Tibial artery (tissue), 4 donors: ENCODE results near the gene GALNT13.
A peak's percentile ranks its signal among the peaks of the same experiment; 100 is the strongest.

Experiments
- DNase-seq, 2 donors: peaks; one replicate each; pipeline ENCODE4 v3.0.0-alpha.2; 2019
- H3K27ac ChIP-seq, 2 donors: fragments of 200-600 bp; sonication (generic) in 1 of 2; 1 replicate in 1 of 2; 2 replicates in 1 of 2; pipeline ENCODE4 v1.5.1; 2018 to 2019; ENCODE audit warnings: mild to moderate bottlenecking in 1 of 2
- H3K27me3 ChIP-seq, 2 donors: fragments of 200-600 bp; sonication (generic) in 1 of 2; one replicate each; pipeline versions ENCODE4 v1.5.1 to v1.6.0; 2016 to 2019
- H3K36me3 ChIP-seq, 3 donors: fragments of 200-600 bp; sonication (generic) in 2 of 3; one replicate each; pipeline ENCODE4 v1.5.1; 2016 to 2019; ENCODE audit warnings: mild to moderate bottlenecking in 2 of 3
- H3K4me1 ChIP-seq, 4 donors: fragments of 200-600 bp; sonication (generic) in 2 of 4; 1 replicate in 3 of 4; 2 replicates in 1 of 4; pipeline ENCODE4 v1.5.1; 2016 to 2019
- H3K4me3 ChIP-seq, 2 donors: fragments of 200-600 bp; sonication (generic) in 1 of 2; 1 replicate in 1 of 2; 2 replicates in 1 of 2; pipeline ENCODE4 v1.5.1; 2018 to 2019; ENCODE audit warnings: mild to moderate bottlenecking in 2 of 2
- H3K9me3 ChIP-seq, 3 donors: fragments of 200-600 bp; sonication (generic) in 1 of 3; one replicate each; pipeline ENCODE4 v1.5.1; 2016 to 2019
- intact Hi-C: fragments of 100-400 bp; cut with DNase I; formaldehyde crosslinking; loops from one replicate; pipeline ENCODE4 v1.15.0; 2023; ENCODE audit warnings: low total_unique reads
- TF ChIP-seq, protein P1 (sequence below), 2 experiments: fragments of 200-600 bp in 1 of 2; fragments of 450-650 bp in 1 of 2; IDR thresholded peaks; one replicate each; pipeline ENCODE4 v1.5.1; 2017 to 2019; ENCODE audit warnings: antibody characterized with exemption in 2 of 2, mild to moderate bottlenecking in 1 of 2, moderate library complexity in 1 of 2

GALNT13 gene

DNA sequence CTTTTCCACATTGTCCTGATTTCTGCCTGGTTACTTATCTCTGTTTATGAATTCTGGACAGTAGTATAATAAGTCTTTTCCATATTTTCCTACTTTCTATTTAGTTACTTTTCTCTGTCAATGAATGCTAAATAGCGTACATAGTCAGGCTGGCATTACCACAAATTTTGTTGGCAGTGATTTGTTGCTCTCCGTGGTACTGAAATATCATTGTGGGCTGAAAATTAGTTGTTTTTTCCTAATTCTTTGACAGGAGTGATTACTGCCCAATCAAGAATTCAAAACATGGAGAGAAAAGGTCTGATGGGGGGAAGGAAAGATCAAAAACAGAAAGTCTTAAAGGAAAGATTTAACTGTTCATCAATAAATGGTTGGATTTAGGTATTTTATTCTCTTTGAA lies 7.7 kb upstream of the GALNT13 start:
- Histone ChIP-seq H3K27me3 (no peaks in the 10 kb centered on the region), H3K9me3 (no peaks in the 10 kb centered on the region), H3K27ac (no peak overlapping the region), H3K36me3 (no peaks in the 10 kb centered on the region), H3K4me1 (no peaks in the 10 kb centered on the region), H3K4me3 (no peak overlapping the region)
- intact Hi-C loops: no loop called here
- TF ChIP-seq, protein P1, sequence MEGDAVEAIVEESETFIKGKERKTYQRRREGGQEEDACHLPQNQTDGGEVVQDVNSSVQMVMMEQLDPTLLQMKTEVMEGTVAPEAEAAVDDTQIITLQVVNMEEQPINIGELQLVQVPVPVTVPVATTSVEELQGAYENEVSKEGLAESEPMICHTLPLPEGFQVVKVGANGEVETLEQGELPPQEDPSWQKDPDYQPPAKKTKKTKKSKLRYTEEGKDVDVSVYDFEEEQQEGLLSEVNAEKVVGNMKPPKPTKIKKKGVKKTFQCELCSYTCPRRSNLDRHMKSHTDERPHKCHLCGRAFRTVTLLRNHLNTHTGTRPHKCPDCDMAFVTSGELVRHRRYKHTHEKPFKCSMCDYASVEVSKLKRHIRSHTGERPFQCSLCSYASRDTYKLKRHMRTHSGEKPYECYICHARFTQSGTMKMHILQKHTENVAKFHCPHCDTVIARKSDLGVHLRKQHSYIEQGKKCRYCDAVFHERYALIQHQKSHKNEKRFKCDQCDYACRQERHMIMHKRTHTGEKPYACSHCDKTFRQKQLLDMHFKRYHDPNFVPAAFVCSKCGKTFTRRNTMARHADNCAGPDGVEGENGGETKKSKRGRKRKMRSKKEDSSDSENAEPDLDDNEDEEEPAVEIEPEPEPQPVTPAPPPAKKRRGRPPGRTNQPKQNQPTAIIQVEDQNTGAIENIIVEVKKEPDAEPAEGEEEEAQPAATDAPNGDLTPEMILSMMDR (IDR thresholded peaks at IDR 0.05): no peak
- DNase-seq: no peak

DNA sequence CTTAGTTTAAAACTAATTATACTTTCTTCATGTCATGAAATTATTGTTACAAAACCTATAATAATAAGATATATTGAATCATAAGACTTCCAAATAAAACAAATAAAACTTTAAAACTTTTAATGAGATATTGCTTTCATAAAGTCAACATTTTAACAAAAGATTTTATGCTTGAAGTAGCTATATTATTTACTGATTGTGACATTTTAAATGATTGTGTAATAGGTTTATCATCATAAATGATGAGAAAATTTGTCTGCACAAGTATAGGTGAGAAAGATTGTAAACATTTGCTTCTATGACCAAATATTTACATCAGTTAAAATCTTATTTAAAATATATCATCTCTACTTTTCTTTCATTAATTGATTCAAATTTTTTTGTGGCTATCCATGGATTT lies 5.1 kb upstream of the GALNT13 start:
- TF ChIP-seq, protein P1 (IDR thresholded peaks at IDR 0.05): no peak
- no peak for DNase-seq
- no peaks in the 10 kb centered on the region for H3K36me3 ChIP-seq

DNA sequence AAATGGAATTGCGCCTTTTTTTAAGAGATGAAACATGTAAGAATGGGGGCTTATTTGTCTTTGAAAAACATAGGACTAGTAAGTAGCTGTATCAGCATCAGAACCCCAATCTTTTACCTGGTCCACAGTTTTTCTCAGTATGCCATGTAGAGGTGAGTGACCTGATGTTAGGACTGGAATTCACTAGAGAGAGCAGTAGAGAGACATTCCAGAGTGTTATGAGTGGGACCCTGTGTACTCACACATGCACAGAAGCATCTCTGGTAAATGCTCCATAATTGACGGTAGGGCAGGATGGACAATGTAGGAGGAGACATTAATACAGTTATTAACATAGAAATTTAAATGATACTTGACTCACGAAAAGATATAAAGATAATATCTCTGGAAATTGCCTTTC lies 1.4 kb upstream of the GALNT13 start:
- intact Hi-C loops: no loop called here
- DNase-seq: no peak
- TF ChIP-seq, protein P1 (IDR thresholded peaks at IDR 0.05): no peak
- H3K4me1 ChIP-seq: peaks cover 0 to 27% (median 9%) of the 10 kb centered on the region in 4 donors
- H3K36me3 ChIP-seq: no peaks in the 10 kb centered on the region
- no peak overlapping the region for H3K4me3 ChIP-seq
- H3K9me3 ChIP-seq: no peaks in the 10 kb centered on the region
- H3K27ac ChIP-seq: no peak overlapping the region
- H3K27me3 ChIP-seq: peaks cover 0 to 14% of the 10 kb centered on the region in 2 donors

More for the DNA sequence above, 5.1 kb upstream of the GALNT13 start:
- Histone ChIP-seq H3K4me3 (no peak overlapping the region), H3K27ac (no peak overlapping the region), H3K4me1 (peaks cover 0 to 5% (median 0%) of the 10 kb centered on the region in 4 donors), H3K9me3 (no peaks in the 10 kb centered on the region), H3K27me3 (peaks cover 0 to 4% of the 10 kb centered on the region in 2 donors)
- intact Hi-C loops: no loop called here

DNA sequence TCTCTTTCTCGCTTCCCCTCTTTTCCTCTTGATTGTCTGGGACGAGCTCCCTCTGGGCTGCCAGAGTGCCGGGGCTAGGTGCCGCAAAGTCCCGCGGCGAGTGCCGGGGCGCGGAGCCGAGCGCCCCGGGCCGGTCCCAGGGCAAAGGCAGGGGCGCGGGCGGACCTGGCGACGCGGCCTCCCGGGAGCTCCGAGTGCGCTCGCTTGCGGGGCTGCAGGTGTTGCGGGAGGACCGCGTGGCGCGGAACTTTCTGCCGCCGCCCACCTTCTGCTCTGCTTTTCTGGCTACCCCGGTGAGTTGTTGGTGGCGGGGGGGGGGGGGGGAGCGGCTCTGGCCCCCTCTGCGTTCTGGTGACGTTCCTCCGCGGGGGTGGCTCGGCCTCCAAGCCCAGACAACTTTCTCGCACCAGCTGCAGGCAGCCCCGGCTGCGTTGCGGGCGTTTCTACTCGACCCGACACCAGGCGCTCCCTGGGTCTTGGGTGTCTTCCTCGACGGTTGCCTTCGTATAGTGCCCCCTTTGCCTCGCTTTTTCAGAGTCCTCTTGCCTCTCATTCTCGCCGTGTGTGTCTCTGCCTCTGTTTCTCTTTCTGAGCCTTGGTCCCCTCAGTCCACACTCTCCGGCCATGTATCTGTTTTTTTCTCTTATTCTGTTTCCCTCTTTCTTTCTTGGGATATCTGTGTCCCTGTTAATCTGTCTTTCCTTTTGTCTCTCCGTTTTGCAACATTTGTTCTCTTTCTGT lies 759 bp downstream of the GALNT13 start:
- intact Hi-C loops: no loop called here

DNA sequence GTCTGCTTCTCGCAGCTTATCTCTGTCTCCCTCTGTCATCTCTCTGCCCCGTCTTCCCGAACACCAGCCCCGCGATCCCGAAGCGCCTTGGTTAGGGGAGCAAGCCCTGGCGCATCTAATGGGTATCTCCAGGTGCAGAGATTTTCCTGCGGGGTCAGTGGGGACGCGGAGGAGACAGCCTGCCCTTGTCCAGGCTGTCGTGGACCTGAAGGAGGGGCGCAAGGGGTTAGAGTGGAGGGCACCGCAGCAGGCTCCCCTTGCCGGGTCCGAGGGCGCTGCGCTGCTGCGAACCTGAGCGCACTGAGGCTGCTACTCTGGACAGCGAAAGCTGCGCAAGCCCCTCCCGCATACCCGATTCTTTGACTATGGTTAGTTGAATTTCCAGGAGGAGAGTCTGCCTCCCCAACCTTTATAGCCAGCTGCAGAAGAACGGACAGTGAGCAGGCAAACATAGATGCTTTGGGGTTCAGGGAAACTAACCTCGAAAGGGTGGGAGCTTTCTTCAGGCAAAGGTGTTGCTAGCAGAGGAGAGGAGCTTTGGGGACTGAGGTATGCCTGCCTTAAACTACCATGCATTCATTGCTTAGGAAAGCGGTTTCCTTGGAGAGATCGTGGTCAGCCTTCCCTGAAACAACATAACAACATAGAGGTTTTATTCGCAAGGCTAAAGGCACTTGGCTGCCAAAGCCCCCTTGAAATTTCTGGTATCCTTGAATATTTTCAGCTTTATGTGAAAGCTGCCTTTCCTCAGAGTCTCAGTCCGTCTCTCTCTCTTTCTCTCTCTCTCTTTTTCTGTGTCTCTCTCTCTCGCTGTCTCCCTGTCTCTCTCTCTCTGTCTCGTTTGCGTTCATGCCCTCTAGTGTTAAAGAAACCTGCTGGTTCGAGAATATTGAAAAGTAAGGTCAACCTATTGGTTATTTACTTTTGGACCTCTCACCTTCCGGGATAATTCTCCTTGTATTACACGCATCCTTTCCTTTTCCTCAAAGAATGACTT lies 1.6 kb downstream of the GALNT13 start:
- H3K9me3 ChIP-seq: no peaks in the 10 kb centered on the region
- H3K36me3 ChIP-seq: no peaks in the 10 kb centered on the region
- peak overlapping the region; percentile 44 to 50 for H3K4me3 ChIP-seq
- TF ChIP-seq, protein P1 (IDR thresholded peaks at IDR 0.05): no peak
- intact Hi-C loops: no loop called here
- H3K4me1 ChIP-seq: peaks cover 0 to 27% (median 9%) of the 10 kb centered on the region in 4 donors
- DNase-seq: no peak
- no peak overlapping the region for H3K27ac ChIP-seq
- peaks cover 0 to 14% of the 10 kb centered on the region in 2 donors for H3K27me3 ChIP-seq

More for the DNA sequence above, 759 bp downstream of the GALNT13 start:
- Histone ChIP-seq H3K27ac (peak overlapping the region; percentile 40 to 51), H3K4me3 (peak overlapping the region; percentile 44 to 50), H3K4me1 (peaks cover 0 to 27% (median 9%) of the 10 kb centered on the region in 4 donors), H3K27me3 (peaks cover 0 to 14% of the 10 kb centered on the region in 2 donors), H3K9me3 (no peaks in the 10 kb centered on the region), H3K36me3 (no peaks in the 10 kb centered on the region)
- TF ChIP-seq, protein P1 (IDR thresholded peaks at IDR 0.05): no peak
- DNase-seq: no peak
